Epithelial cell of prostate (primary cell): ENCODE data around the gene SPATA19.

ENCODE experiments used
- DNase-seq: peaks from one replicate; pipeline ENCODE4 v3.0.0-alpha.2; 2011; ENCODE audit warnings: low read depth, low spot score
- H3K27ac ChIP-seq: fragments of 450-650 bp; 2 replicates; pipeline ENCODE4 v1.5.1; 2017; ENCODE audit warnings: mild to moderate bottlenecking

Gene SPATA19

DNA sequence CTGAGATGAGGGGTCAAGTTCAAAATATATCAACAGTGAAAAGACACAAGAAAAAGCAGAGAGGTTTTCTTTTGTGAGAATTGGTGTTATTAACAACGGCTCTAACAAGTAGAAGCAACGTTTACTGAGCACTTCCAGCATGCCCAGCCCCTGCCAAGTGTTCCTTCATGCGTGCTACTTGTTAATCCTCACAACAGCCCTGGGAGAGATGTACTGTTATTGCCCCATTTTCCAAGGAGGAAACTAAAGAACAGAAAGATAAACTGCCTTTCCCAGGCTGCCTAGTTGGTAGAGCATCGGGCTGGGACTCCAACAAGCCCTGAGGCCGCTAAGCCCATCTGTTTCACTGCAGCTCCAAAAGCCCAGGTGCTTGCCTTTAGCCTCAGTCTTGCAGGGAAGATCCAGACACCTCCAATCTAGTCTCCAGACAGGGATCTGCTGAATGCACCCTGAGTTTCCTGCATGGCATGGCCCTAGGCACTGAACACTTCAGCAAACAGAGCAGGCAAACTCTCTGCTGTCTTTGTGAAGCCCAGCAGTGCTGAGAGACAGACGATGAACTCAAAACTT is 25.5 kb downstream of the SPATA19 start:
- DNase-seq, result no peak
- no peak overlapping the region for H3K27ac ChIP-seq

GRCh38 chr11:133819114-133819513 is 26.2 kb downstream of the SPATA19 start:
- no peak overlapping the region for H3K27ac ChIP-seq
- DNase-seq, result no peak

- no peak for DNase-seq
- H3K27ac ChIP-seq, result no peak overlapping the region
These were observed 27.0 kb downstream of the SPATA19 start for GRCh38 chr11:133818302-133818701.

DNA sequence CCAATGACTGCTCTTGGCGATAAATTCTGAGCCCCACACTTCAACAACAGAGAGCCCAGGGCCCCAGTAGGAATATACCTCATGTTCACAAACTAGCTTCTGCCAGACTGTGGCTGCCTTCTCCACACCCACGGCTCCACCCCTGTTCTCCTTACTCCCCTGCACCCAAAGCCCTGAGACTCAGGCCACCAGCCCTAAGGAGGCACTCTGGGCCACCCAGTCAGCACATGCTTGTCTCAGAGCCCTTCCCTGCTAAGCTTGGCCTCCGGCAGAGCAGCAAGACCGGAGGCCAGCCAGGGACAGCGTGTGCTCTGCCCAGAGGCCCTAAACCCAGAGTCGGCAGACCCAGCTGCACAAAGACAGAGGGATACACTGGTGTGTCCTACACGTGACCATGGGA is 27.9 kb downstream of the SPATA19 start:
- no peak for DNase-seq
- no peak overlapping the region for H3K27ac ChIP-seq

DNA sequence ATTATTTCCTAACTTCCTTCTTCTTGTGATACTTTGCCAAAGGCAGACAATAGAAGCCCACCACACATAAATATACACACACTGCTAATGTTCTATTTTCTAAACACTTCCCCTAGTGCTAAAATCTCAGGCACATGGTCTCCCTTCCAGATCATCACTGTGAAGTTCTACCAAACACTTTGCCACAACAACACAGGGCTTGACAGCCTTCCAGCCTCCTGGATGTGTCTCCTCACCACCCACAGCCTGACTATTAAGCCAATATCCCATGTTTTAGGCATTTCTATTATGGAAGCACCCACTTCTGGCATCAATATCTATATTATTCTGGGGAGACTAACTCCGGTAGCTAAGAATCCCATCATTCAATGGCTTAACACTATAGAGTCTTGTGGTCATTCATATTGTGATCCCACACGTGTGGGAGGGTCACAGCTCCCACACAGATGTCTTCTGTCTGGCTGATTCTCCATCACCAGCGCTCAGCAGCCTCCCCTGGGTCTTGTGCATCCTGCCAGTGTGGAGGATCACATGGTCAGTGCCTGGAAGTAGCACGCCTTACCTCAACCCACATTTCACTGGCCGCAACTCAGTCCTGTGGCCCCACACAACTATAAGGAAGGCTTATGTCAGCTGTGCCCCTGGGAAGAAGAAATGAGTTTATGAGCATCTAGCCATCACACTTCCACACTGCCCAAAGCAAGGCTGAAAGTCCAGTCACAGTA is 29.0 kb downstream of the SPATA19 start:
- H3K27ac ChIP-seq, result no peak overlapping the region
- no peak for DNase-seq

DNA sequence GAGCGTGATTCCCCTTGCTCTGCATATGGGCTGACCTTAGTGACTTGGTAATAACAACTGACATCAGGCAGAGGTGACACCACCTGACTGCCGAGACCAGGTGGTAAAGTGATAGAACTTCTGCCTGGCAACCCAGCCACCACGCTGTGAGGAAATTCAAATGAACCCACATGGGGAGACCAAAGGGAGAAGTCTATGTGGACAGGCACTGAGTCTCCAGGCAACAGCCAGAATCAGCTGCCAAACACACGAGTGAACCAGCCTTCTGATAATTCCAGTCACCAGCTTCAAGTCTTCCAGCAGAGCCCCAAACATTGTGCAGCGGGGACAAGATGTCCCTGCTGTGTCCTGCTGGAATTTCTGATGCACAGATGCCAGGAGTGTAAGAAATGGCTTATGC is 29.7 kb downstream of the SPATA19 start:
- no peak for DNase-seq
- no peak overlapping the region for H3K27ac ChIP-seq

GRCh38 chr11:133814588-133815100 is 30.7 kb downstream of the SPATA19 start:
- H3K27ac ChIP-seq, result no peak overlapping the region
- no peak for DNase-seq

DNA sequence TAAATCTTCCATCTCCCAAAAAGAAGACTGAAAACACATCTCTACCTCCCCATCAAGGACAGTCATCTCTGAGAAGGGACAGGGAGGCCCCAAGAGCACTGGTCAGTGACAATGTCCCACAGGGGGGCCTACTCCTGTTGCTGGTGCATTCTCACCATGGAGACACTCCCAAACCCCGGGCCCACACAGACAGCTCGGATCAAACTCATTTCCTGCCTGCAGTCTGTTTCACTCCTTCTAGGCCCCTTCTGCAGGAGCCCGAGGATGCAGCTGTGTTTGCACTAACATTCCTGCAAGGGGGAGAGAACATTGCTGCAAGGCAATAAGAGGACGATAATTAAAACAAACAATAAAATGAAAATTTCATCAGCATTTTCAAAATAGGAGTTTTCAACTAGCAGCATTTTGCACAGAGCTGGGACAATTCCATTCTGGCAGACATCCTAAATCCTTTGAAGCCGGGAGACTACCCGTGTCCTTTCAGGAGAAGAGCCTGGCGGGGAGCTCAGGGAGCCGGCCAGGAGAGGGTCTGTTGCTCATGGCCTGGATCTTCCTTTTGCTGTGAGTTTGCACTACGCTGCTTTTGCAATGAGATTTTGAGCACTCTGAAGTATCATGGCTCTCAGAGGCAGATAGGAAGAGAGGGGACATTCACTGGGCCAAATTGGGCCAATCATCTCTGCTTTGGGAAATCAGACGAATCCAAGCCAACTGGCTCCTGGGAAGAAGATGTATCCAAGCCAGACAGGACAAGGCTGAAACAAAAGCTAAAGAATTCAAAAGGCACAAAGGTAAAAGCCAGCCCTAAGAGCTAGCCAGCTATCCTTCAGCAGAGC is 33.2 kb downstream of the SPATA19 start:
- no peak for DNase-seq
- H3K27ac ChIP-seq, result no peak overlapping the region

DNA sequence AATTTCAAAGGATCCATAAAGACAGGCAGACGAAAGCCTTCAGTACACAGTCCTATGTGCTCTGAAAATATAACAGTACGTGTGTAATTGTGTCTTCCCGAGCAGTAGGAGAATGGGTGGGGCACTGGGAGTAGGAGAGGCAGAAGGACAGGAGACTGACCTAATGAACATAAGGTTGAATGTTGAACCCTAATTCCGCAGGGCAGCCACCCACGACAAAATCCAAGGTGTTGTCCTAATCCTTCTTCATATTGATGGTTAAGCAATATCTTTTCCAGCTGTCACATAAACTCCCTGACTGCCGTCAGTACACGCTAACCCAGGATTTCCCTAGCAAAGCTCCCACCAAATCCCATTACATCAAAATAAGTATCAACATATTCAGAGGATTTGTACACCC is 34.5 kb downstream of the SPATA19 start:
- H3K27ac ChIP-seq, result no peak overlapping the region
- no peak for DNase-seq

DNA sequence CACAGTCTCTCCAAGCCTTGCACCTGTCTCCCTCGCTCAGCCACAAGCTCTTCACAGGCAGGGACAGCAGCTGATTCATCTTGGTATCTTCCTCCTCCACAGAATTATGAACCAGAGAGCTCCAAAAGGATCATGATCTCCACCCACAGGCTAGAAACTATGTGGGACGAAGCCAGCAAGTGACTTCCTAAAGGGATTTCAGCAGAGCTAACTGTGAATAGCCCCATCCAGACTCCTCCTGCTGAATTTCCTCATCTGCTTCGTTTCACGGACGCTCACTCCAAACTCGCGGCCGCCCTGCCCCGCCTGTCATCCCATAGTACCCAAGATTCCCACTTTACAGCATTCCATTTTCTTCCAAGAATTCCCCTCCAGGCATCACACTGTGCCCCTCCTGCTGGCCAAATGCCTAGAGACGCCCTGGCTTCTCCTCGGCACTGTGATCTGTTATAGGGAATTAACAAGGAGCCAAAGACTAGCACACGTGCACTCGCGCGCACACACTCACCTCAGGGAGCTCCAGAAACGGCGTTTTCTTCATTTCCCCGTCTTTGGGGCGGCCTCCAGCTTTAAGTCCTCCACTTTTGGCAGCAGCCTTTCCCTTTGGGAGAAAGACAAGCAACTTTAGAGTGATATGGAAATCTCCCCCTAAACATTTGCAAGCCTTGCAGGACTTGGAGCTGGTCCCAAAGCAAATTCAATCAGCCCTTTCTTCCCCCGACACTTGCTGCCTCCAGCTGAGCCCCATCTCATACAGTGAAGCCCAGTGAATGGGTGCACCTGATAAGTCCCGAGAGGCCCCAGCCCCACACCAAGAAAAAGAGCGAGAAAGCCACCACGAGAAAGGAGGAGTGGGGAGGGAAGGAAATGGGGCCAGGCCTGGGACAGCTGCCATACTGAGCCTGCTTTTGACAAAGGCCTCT is 35.5 kb downstream of the SPATA19 start:
- no peak overlapping the region for H3K27ac ChIP-seq
- no peak for DNase-seq

DNA sequence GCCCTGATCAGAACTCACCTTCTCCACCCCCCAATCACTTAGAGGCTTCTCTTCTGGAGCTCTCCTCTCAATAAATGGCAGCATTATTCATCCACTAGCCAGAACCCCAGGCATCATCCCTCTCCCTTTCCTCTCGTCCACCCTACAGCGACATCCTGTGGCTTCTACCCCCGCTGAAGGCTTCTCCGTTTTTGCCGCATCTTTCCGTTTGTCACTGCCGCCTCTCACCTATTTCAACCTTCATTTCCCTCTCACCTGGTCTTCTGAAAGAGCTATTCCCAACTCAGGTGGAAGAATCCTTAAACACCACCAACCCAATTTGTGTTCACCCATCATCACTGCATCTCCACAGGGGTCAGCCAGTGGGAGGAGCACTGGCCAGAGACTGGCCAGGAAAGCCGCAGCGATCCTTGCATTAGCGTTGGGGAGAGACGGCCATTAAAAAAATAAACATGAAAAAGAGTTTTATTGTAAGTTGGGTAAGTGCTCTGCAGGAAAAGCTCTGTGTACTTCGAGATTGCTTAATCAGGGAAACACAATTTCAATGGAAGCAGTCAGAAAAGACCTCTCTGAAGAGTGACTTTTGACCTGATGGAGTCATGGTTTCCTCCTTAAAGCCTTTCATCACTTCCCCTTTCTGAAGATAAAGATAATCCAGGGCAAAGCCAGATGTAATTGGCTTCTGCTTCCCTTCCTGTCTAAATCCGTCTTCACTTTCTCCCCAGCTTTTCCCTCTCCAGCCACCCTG is 36.7 kb downstream of the SPATA19 start:
- no peak for DNase-seq
- H3K27ac ChIP-seq, result no peak overlapping the region

- no peak overlapping the region for H3K27ac ChIP-seq
- DNase-seq, result no peak
These were observed 42.3 kb downstream of the SPATA19 start for GRCh38 chr11:133803026-133803425.

GRCh38 chr11:133801356-133801755 is 44.0 kb downstream of the SPATA19 start:
- DNase-seq, result no peak

DNA sequence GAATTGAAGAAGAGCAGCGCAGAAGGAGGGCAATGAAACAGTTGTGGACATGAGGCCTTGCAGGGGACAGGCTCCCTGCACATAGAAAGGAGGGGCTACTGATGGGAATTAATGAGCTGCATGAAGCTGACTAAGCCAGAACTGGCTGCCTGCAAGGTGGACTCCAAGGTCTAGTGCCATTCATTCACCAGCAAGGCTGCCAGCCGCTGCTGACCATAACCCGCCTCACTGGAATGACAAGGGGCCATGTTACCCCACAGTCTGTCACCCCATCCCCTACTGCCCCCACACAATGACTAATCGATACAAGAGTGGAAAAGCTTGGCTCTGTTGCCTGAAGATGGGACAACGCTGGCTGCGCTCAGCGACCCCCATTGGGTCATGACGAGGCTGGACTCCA is 44.6 kb downstream of the SPATA19 start:
- no peak for DNase-seq
- H3K27ac ChIP-seq, result no peak overlapping the region

More at GRCh38 chr11:133801356-133801755, 44.0 kb downstream of the SPATA19 start:
- no peak overlapping the region for H3K27ac ChIP-seq

- no peak overlapping the region for H3K27ac ChIP-seq
- no peak for DNase-seq
These were observed 47.8 kb downstream of the SPATA19 start for GRCh38 chr11:133797554-133797953.

GRCh38 chr11:133796043-133796795 is 49.1 kb downstream of the SPATA19 start:
- DNase-seq, result no peak
- H3K27ac ChIP-seq, result no peak overlapping the region

DNA sequence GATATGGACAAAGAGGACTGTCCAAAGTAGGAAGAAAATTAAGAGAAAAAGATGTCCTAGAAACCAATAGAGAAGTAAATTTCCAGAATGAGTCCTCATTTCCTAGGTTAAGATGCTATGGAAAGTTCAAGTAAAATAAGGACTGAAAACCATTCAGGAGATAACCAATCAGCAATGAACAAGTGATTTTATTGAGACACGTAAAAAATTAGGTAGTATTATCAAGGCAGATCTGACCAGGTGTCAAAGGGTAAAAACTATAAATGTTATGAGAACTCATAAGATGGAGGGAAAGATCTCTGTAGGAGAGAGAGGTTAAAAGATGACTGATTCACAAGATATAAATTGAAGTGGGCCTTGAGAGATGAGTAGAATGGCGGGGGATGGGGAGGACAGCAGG is 50.2 kb downstream of the SPATA19 start:
- no peak for DNase-seq

GRCh38 chr11:133794205-133794604 is 51.1 kb downstream of the SPATA19 start:
- DNase-seq, result no peak
- H3K27ac ChIP-seq, result no peak overlapping the region

More for the DNA sequence above, 50.2 kb downstream of the SPATA19 start:
- no peak overlapping the region for H3K27ac ChIP-seq
